K562 (cell line): ENCODE results near the gene SORBS2. TPM values are rescaled to one million over a fixed set of nuclear protein-coding genes. Genes with fewer than 3 reads are reported as not detected.

Source experiments
- ATAC-seq: fragments of 200-7000 bp; cut with Tn5 transposase; 3 replicates; pipeline ENCODE4 v1.9.1; 2020; ENCODE audit warnings: moderate library complexity
- BruUV-seq: library from RNA; stranded (reverse); fragments of 400-500 nt; replicated peaks from 2 replicates; lab custom pipeline; 2021; lab: Mats Ljungman, UMichigan
- CTCF ChIA-PET: fragments of 300-600 bp; formaldehyde crosslinking; extraction: SDS; loops from one replicate; lab custom pipeline; 2021; ENCODE audit warnings: low intra/inter-chr PET ratio; lab: Yijun Ruan, JAX
- POLR2A ChIA-PET: fragments of 300-600, 350-650 bp; sonication (Branson Sonifier 250); formaldehyde crosslinking; extraction: SDS; loops from one replicate; lab custom pipeline; 2021; ENCODE audit warnings: antibody characterized with exemption, inconsistent platforms; lab: Yijun Ruan, JAX
- DNase-seq, 4 experiments: peaks; one replicate each; pipeline versions ENCODE4 v3.0.0 to v3.0.0-alpha.2; 2011 to 2018; ENCODE audit warnings: low spot score in 3 of 4, mixed read lengths in 3 of 4; ENCODE audit errors: extremely low read depth in 1 of 4
- FAIRE-seq: peaks from 2 replicates; lab custom pipeline; 2011; peaks lifted over from hg19 to GRCh38; lab: Jason Lieb, UNC
- H2AFZ ChIP-seq: 2 replicates; pipeline ENCODE4 v1.6.0; 2011; ENCODE audit warnings: low read depth, low read length, control low read depth, inconsistent platforms
- H3K27ac ChIP-seq: fragments of 200-600 bp; 3 replicates; pipeline ENCODE4 v1.8.0; 2011; ENCODE audit warnings: low read depth, mild to moderate bottlenecking, control low read depth, inconsistent platforms, low read length, moderate library complexity, mixed read lengths; ENCODE audit errors: extremely low read depth
- H3K27me3 ChIP-seq, 2 experiments: fragments of 300-600 bp in 1 of 2; 2 replicates in 1 of 2; 3 replicates in 1 of 2; pipeline versions ENCODE4 v1.6.0 to v1.8.0; 2011; ENCODE audit warnings: inconsistent platforms in 2 of 2, low read length in 2 of 2, mild to moderate bottlenecking in 1 of 2, mixed read lengths in 1 of 2, moderate library complexity in 1 of 2; ENCODE audit not compliant: control insufficient read depth in 2 of 2, insufficient read depth in 2 of 2
- H3K36me3 ChIP-seq: fragments of 300-600 bp; 3 replicates; pipeline ENCODE4 v1.8.0; 2011; ENCODE audit warnings: mild to moderate bottlenecking, low read length, inconsistent platforms; ENCODE audit not compliant: control insufficient read depth, insufficient read depth
- H3K4me1 ChIP-seq, 2 experiments: fragments of 200-600 bp in 1 of 2; replicated peaks in 1 of 2; 2 replicates in 1 of 2; 3 replicates in 1 of 2; pipeline versions ENCODE4 v1.5.1 to v1.8.0; 2011; ENCODE audit warnings: inconsistent platforms in 2 of 2, low read length in 2 of 2, mild to moderate bottlenecking in 1 of 2, mixed read lengths in 1 of 2, moderate library complexity in 1 of 2; ENCODE audit not compliant: control insufficient read depth in 2 of 2, insufficient read depth in 2 of 2
- H3K4me2 ChIP-seq: 2 replicates; pipeline ENCODE4 v1.6.1; 2011; ENCODE audit warnings: low read length, control low read depth, inconsistent platforms, mixed read lengths; ENCODE audit not compliant: insufficient read depth
- H3K4me3 ChIP-seq: fragments of 200-600 bp; sonication (generic), shearing (Covaris generic); 2 replicates; pipeline ENCODE4 v1.5.1; 2016; ENCODE audit warnings: control low read depth, inconsistent platforms
- H3K79me2 ChIP-seq: fragments of 200-600 bp; 3 replicates; pipeline ENCODE4 v1.8.0; 2011; ENCODE audit warnings: low read length, inconsistent platforms; ENCODE audit not compliant: control insufficient read depth, insufficient read depth
- H3K9ac ChIP-seq, 2 experiments: 2 replicates each; pipeline versions ENCODE4 v1.6.0 to v1.6.1; 2011; ENCODE audit warnings: low read depth in 2 of 2, low read length in 2 of 2, control low read depth in 1 of 2, inconsistent platforms in 1 of 2, mild to moderate bottlenecking in 1 of 2, mixed read lengths in 1 of 2; ENCODE audit not compliant: insufficient read depth in 1 of 2
- H3K9me1 ChIP-seq: one replicate; pipeline ENCODE4 v1.6.0; 2011; ENCODE audit warnings: inconsistent platforms, mild to moderate bottlenecking, low read length, moderate library complexity; ENCODE audit not compliant: control insufficient read depth, insufficient read depth
- H3K9me3 ChIP-seq: replicated peaks from 2 replicates; pipeline ENCODE4 v1.5.1; 2011; ENCODE audit warnings: low read depth, low read length, inconsistent platforms; ENCODE audit not compliant: control insufficient read depth, insufficient read depth
- H4K20me1 ChIP-seq: replicated peaks from 2 replicates; pipeline ENCODE4 v1.6.1; 2011; ENCODE audit warnings: low read length, inconsistent platforms, mixed read lengths; ENCODE audit not compliant: control insufficient read depth, insufficient read depth
- BHLHE40 ChIP-seq: IDR thresholded peaks from 2 replicates; pipeline ENCODE4 v1.6.1; 2011; ENCODE audit warnings: low read length, improper control_type of control experiment
- CEBPB ChIP-seq: fragments of 450-650 bp; IDR thresholded peaks from 2 replicates; pipeline ENCODE4 v1.6.1; 2016; ENCODE audit warnings: missing genetic modification characterization, missing compliant biosample characterization
- GTF2E2 ChIP-seq: fragments of 200-800 bp; sonication (Bioruptor generic); IDR thresholded peaks from 2 replicates; pipeline ENCODE4 v1.6.1; 2016; ENCODE audit warnings: missing genetic modification characterization, missing compliant biosample characterization
- MAZ ChIP-seq, 2 experiments: fragments of 450-650 bp in 1 of 2; sonication (generic) in 1 of 2; formaldehyde crosslinking; IDR thresholded peaks in 1 of 2; conservative IDR thresholded peaks in 1 of 2; 2 replicates each; pipeline versions ENCODE4 v1.4.0 to v1.5.0; 2020; ENCODE audit warnings: mild to moderate bottlenecking in 1 of 2, missing genetic modification reagents in 1 of 2
- MED1 ChIP-seq: sonication (generic); formaldehyde crosslinking; IDR thresholded peaks from 2 replicates; pipeline ENCODE4 v1.8.1; 2023; ENCODE audit warnings: missing genetic modification reagents, borderline replicate concordance
- SPI1 ChIP-seq: IDR thresholded peaks from 2 replicates; pipeline ENCODE4 v1.6.1; 2011; ENCODE audit warnings: low read depth, low read length, control low read depth, borderline replicate concordance
- TCF15 ChIP-seq: fragments of 250-450 bp; sonication (Bioruptor Pico); IDR thresholded peaks from 2 replicates; pipeline ENCODE4 v1.8.0; 2022; ENCODE audit warnings: moderate library complexity, mild to moderate bottlenecking, inconsistent platforms
- ZNF766 ChIP-seq: fragments of 200-800 bp; sonication (Bioruptor generic); conservative IDR thresholded peaks from 2 replicates; pipeline ENCODE4 v1.6.1; 2016; ENCODE audit warnings: missing genetic modification characterization, missing compliant biosample characterization
- whole genome bisulfite sequencing: fragments of 100-300 bp; shearing (Covaris generic); methylation state at CpG from one replicate; pipeline ENCODE4 v1.1.6; 2016; ENCODE audit warnings: low coverage, mixed read lengths; ENCODE audit not compliant: insufficient coverage; ENCODE audit errors: missing lambda C conversion rate; 5-methylcytosine and 5-hydroxymethylcytosine counted together
- in situ Hi-C: fragments of 300-500 bp; cut with MboI; formaldehyde crosslinking; loops from 4 replicates; pipeline ENCODE4 v1.15.0; 2018; ENCODE audit warnings: inconsistent platforms, mixed read lengths
- intact Hi-C: fragments of 100-400 bp; cut with micrococcal nuclease; formaldehyde crosslinking; loops from 2 replicates; pipeline ENCODE4 v1.14.2; 2022
- polyA plus RNA-seq, 8 experiments: library from polyadenylated mRNA; depleted of rRNA in 4 of 8; stranded (reverse) in 5 of 8; unstranded in 3 of 8; fragments of >200 nt; fragmentation: Nextera tagmentation in 2 of 8; fragmentation: Illumina TruSeq in 1 of 8; extraction: Ambion mirVana in 2 of 8; extraction: Trizol in 1 of 8; gene quantifications; 2 replicates each; pipeline versions ENCODE4 v1.2.1 to v1.2.3, GENCODE V29; 2011 to 2014; ENCODE audit warnings: inconsistent platforms in 1 of 8, missing spikeins in 1 of 8
- total RNA-seq, 7 experiments: library from RNA; depleted of rRNA in 6 of 7; stranded (reverse); fragments of >200 nt in 6 of 7; fragmentation: Illumina TruSeq in 2 of 7; extraction: Trizol in 2 of 7; gene quantifications; 2 replicates each; pipeline versions ENCODE4 v1.2.1 to v1.2.3, GENCODE V29; 2011 to 2021; ENCODE audit warnings: low replicate concordance in 1 of 7

The SORBS2 gene
- total and polyA plus RNA-seq, 9 of the 15 experiments (the other 6 are each of a cell fraction or from before 2014, with no cell fraction given) = 0.29 TPM; not detected in 8

- ATAC-seq (no peak), FAIRE-seq (no peak)
- Histone ChIP-seq H2AFZ (no peak overlapping the region), H3K36me3 (no peaks in the 10 kb centered on the region), H3K9ac (no peak overlapping the region), H3K4me3 (no peak overlapping the region)
- WGBS = 0% methylated on average over 5 of the region's 5 CpGs
- no peak for TF ChIP-seq BHLHE40
- no peak for TF ChIP-seq CEBPB
- no peak for TF ChIP-seq TCF15 (CRISPR knock-in tag)
- TF ChIP-seq ZNF766 (CRISPR knock-in tag) = no peak
- 0 out of 2 replicates have a peak, but pooled peaks have one; percentile 11 for TF ChIP-seq SPI1
- no peak for TF ChIP-seq GTF2E2
- no peak for TF ChIP-seq MED1
- TF ChIP-seq MAZ (CRISPR knock-in tag; conservative IDR thresholded peaks at IDR 0.05 in 1 of 2, IDR thresholded peaks at IDR 0.05 in 1 of 2) = no peak
- TF ChIP-seq, all 486 proteins: peak for 1
- Histone ChIP-seq H3K9me3 (no peaks in the 10 kb centered on the region), H3K9me1 (no peaks in the 10 kb centered on the region), H3K4me2 (no peak overlapping the region), H3K79me2 (no peaks in the 10 kb centered on the region), H3K27ac (no peak overlapping the region), H3K27me3 (peaks cover 7 to 29% of the 10 kb centered on the region in 2 experiments; a peak in 4 of 5 replicates), H3K4me1 (peaks cover 0 to 2% of the 10 kb centered on the region in 2 experiments; a peak in 2 of 5 replicates), H4K20me1 (no peaks in the 10 kb centered on the region)
- ChIA-PET CTCF (no interaction called here), POLR2A (no interaction called here)
- no peak for DNase-seq
- no TSS peak for BruUV-seq
- intact Hi-C loops = no loop called here
- in situ Hi-C loops = no loop called here
Observed at GRCh38 chr4:185734214-185734613, 77.8 kb downstream of the SORBS2 start.
